ENCODE results near the gene ATP2A1.
A peak's percentile ranks its signal among the peaks of the same experiment; 100 is the strongest.
"Not testable (repeated sequence)": the region's sequence is repeated elsewhere in the genome, so short reads cannot be mapped to it uniquely, and the experiment has no call there.

ATP2A1 gene

GRCh38 chr16:28938721-28939120 lies 60.4 kb downstream of the ATP2A1 start:
- no peak overlapping the region for H3K4me3 ChIP-seq (replicated peaks in 1 of 2; ENCODE audit: low read depth in 2 of 2, low read length in 2 of 2)
- DNase-seq (ENCODE audit: low read depth in 2 of 2): no peak
- TF ChIP-seq CTCF (IDR thresholded peaks at IDR 0.05; ENCODE audit: low read depth, low read length): no peak

GRCh38 chr16:28939825-28940224 lies 61.5 kb downstream of the ATP2A1 start:
- H3K4me3 ChIP-seq (replicated peaks in 1 of 2; ENCODE audit: low read depth in 2 of 2, low read length in 2 of 2); DNase-seq (ENCODE audit: low read depth in 2 of 2): not testable (repeated sequence)

GRCh38 chr16:28943281-28943680 lies 65.0 kb downstream of the ATP2A1 start:
- DNase-seq (ENCODE audit: low read depth in 2 of 2): no peak
- no peak overlapping the region for H3K4me3 ChIP-seq (replicated peaks in 1 of 2; ENCODE audit: low read depth in 2 of 2, low read length in 2 of 2)
- no peak for TF ChIP-seq CTCF (IDR thresholded peaks at IDR 0.05; ENCODE audit: low read depth, low read length)

GRCh38 chr16:28946681-28947080 lies 68.4 kb downstream of the ATP2A1 start:
- no peak overlapping the region for H3K4me3 ChIP-seq (replicated peaks in 1 of 2; ENCODE audit: low read depth in 2 of 2, low read length in 2 of 2)
- no peak for DNase-seq (ENCODE audit: low read depth in 2 of 2)
- TF ChIP-seq CTCF (IDR thresholded peaks at IDR 0.05; ENCODE audit: low read depth, low read length): no peak

GRCh38 chr16:28950648-28951409 lies 72.5 kb downstream of the ATP2A1 start, which contains the start of gene NFATC2IP:
TSS of gene NFATC2IP (plus strand) at chr16:28950937. CDS start at chr16:28951012, 75 bp downstream.
- no peak for TF ChIP-seq CTCF (IDR thresholded peaks at IDR 0.05; ENCODE audit: low read depth, low read length)
- peak within 1 kb of the TSS; percentile 82 to 89 for H3K4me3 ChIP-seq (replicated peaks in 1 of 2; ENCODE audit: low read depth in 2 of 2, low read length in 2 of 2)
- peak; percentile 100 for DNase-seq (ENCODE audit: low read depth in 2 of 2)

- peak overlapping the region; percentile 82 to 89 for H3K4me3 ChIP-seq (replicated peaks in 1 of 2; ENCODE audit: low read depth in 2 of 2, low read length in 2 of 2)
- TF ChIP-seq CTCF (IDR thresholded peaks at IDR 0.05; ENCODE audit: low read depth, low read length): no peak
- DNase-seq (ENCODE audit: low read depth in 2 of 2): no peak
These were observed 73.2 kb downstream of the ATP2A1 start for GRCh38 chr16:28951410-28951943.
